GM12892 (cell line): Measurements from ENCODE around the gene PRELP.

Experiments
- POLR2AphosphoS5 ChIP-seq: IDR thresholded peaks from 2 replicates; pipeline ENCODE4 v1.6.1; 2011; ENCODE audit warnings: low read depth, low read length, control low read depth
- TAF1 ChIP-seq: IDR thresholded peaks from 2 replicates; pipeline ENCODE4 v1.6.1; 2011; ENCODE audit warnings: low read depth, mild to moderate bottlenecking, control low read depth, low read length, borderline replicate concordance

- TF ChIP-seq POLR2AphosphoS5 (no peak), TAF1 (no peak)
Measured at GRCh38 chr1:203511513-203511912, 35.9 kb downstream of the PRELP start.
